ENCODE data around the gene EIF2S2. TPM values are rescaled to one million over a fixed set of nuclear protein-coding genes. Genes with fewer than 3 reads are reported as not detected.
A peak's percentile ranks its signal among the peaks of the same experiment; 100 is the strongest.

Gene EIF2S2
- total and polyA plus RNA-seq, 2 experiments from 2014 or later, result 124 to 194 TPM

GRCh38 chr20:34089175-34089479 is 22.9 kb downstream of the EIF2S2 start (continued):
- TF ChIP-seq, protein P1, sequence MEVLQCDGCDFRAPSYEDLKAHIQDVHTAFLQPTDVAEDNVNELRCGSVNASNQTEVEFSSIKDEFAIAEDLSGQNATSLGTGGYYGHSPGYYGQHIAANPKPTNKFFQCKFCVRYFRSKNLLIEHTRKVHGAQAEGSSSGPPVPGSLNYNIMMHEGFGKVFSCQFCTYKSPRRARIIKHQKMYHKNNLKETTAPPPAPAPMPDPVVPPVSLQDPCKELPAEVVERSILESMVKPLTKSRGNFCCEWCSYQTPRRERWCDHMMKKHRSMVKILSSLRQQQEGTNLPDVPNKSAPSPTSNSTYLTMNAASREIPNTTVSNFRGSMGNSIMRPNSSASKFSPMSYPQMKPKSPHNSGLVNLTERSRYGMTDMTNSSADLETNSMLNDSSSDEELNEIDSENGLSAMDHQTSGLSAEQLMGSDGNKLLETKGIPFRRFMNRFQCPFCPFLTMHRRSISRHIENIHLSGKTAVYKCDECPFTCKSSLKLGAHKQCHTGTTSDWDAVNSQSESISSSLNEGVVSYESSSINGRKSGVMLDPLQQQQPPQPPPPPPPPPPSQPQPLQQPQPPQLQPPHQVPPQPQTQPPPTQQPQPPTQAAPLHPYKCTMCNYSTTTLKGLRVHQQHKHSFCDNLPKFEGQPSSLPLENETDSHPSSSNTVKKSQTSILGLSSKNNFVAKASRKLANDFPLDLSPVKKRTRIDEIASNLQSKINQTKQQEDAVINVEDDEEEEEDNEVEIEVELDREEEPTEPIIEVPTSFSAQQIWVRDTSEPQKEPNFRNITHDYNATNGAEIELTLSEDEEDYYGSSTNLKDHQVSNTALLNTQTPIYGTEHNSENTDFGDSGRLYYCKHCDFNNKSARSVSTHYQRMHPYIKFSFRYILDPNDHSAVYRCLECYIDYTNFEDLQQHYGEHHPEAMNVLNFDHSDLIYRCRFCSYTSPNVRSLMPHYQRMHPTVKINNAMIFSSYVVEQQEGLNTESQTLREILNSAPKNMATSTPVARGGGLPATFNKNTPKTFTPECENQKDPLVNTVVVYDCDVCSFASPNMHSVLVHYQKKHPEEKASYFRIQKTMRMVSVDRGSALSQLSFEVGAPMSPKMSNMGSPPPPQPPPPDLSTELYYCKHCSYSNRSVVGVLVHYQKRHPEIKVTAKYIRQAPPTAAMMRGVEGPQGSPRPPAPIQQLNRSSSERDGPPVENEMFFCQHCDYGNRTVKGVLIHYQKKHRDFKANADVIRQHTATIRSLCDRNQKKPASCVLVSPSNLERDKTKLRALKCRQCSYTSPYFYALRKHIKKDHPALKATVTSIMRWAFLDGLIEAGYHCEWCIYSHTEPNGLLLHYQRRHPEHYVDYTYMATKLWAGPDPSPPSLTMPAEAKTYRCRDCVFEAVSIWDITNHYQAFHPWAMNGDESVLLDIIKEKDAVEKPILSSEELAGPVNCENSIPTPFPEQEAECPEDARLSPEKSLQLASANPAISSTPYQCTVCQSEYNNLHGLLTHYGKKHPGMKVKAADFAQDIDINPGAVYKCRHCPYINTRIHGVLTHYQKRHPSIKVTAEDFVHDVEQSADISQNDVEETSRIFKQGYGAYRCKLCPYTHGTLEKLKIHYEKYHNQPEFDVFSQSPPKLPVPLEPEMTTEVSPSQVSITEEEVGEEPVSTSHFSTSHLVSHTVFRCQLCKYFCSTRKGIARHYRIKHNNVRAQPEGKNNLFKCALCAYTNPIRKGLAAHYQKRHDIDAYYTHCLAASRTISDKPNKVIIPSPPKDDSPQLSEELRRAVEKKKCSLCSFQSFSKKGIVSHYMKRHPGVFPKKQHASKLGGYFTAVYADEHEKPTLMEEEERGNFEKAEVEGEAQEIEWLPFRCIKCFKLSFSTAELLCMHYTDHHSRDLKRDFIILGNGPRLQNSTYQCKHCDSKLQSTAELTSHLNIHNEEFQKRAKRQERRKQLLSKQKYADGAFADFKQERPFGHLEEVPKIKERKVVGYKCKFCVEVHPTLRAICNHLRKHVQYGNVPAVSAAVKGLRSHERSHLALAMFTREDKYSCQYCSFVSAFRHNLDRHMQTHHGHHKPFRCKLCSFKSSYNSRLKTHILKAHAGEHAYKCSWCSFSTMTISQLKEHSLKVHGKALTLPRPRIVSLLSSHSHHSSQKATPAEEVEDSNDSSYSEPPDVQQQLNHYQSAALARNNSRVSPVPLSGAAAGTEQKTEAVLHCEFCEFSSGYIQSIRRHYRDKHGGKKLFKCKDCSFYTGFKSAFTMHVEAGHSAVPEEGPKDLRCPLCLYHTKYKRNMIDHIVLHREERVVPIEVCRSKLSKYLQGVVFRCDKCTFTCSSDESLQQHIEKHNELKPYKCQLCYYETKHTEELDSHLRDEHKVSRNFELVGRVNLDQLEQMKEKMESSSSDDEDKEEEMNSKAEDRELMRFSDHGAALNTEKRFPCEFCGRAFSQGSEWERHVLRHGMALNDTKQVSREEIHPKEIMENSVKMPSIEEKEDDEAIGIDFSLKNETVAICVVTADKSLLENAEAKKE (CRISPR knock-in tag; IDR thresholded peaks at IDR 0.05), result no peak
- TF ChIP-seq ZNF114 (CRISPR knock-in tag; IDR thresholded peaks at IDR 0.05) (no peak), CTCF (conservative IDR thresholded peaks at IDR 0.05; ENCODE audit: low read depth in 2 of 2) (no peak)

DNA sequence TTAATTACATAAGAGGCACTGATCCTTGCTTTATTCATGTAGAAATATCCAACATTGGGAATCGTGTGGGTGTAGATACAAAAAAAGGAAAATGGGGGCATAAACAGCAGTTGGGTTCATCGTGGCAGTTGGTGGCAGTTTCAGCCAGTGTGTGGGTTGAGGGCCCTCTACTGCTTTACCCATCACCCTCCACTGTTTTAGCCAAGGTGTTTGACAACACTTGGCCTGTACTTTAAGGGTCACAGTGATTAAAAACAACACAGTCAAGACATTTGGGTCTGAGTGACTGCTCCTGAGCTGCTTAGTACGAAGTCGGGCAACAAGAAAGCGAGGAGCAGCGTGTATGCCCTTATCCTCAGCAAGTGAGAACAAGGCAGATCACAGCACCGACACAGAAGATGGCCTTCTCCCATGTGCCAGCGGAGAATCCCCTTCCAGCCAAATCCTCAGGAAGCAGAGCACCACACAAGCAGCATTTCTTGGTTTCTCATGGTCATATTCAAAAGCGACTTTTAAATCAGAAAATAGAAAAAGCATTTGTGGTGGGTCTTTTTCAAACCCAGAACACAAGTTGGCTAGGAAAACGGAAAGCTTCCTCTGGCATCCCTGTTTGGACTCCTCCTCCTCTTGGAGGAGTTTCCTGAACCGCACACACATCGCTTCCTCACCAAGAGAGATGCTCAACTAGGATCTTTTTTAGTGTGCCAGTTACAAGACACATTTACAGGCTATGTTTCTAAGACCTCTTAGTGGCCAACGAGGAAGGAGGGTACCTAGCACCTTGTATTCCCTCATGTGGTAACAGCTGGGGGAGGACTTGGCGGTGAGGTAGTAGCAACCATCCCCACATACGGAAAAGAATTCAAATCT is 23.5 kb downstream of the EIF2S2 start:
- TF ChIP-seq, protein P2, sequence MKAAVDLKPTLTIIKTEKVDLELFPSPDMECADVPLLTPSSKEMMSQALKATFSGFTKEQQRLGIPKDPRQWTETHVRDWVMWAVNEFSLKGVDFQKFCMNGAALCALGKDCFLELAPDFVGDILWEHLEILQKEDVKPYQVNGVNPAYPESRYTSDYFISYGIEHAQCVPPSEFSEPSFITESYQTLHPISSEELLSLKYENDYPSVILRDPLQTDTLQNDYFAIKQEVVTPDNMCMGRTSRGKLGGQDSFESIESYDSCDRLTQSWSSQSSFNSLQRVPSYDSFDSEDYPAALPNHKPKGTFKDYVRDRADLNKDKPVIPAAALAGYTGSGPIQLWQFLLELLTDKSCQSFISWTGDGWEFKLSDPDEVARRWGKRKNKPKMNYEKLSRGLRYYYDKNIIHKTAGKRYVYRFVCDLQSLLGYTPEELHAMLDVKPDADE (IDR thresholded peaks at IDR 0.05), result no peak
- TF ChIP-seq POLR2AphosphoS5 (IDR thresholded peaks at IDR 0.05; ENCODE audit: low read depth) (peak; percentile 20; the same call in 1 of the 2 replicates), CTCF (conservative IDR thresholded peaks at IDR 0.05; ENCODE audit: low read depth in 2 of 2) (no peak), EZH2phosphoT487 (IDR thresholded peaks at IDR 0.05; ENCODE audit: unreplicated experiment) (no peak)
- TF ChIP-seq, protein P3, sequence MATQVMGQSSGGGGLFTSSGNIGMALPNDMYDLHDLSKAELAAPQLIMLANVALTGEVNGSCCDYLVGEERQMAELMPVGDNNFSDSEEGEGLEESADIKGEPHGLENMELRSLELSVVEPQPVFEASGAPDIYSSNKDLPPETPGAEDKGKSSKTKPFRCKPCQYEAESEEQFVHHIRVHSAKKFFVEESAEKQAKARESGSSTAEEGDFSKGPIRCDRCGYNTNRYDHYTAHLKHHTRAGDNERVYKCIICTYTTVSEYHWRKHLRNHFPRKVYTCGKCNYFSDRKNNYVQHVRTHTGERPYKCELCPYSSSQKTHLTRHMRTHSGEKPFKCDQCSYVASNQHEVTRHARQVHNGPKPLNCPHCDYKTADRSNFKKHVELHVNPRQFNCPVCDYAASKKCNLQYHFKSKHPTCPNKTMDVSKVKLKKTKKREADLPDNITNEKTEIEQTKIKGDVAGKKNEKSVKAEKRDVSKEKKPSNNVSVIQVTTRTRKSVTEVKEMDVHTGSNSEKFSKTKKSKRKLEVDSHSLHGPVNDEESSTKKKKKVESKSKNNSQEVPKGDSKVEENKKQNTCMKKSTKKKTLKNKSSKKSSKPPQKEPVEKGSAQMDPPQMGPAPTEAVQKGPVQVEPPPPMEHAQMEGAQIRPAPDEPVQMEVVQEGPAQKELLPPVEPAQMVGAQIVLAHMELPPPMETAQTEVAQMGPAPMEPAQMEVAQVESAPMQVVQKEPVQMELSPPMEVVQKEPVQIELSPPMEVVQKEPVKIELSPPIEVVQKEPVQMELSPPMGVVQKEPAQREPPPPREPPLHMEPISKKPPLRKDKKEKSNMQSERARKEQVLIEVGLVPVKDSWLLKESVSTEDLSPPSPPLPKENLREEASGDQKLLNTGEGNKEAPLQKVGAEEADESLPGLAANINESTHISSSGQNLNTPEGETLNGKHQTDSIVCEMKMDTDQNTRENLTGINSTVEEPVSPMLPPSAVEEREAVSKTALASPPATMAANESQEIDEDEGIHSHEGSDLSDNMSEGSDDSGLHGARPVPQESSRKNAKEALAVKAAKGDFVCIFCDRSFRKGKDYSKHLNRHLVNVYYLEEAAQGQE (IDR thresholded peaks at IDR 0.05; ENCODE audit: unreplicated experiment), result no peak
- no peak overlapping the region for H2AFZ ChIP-seq
- H3K9me3 Mint-ChIP-seq, result no peaks in the 10 kb centered on the region; the same call in 2 of the 3 replicates
- 0 out of 2 replicates have a peak overlapping the region, but pooled peaks have one; percentile 7 for H3K27ac Mint-ChIP-seq
- peaks cover 15% of the 10 kb centered on the region for H3K27me3 Mint-ChIP-seq (ENCODE audit: insufficient read depth, low read depth, poor library complexity)
- no peaks in the 10 kb centered on the region for H3K79me2 ChIP-seq (replicated peaks; ENCODE audit: insufficient read depth)
- H3K27ac ChIP-seq (ENCODE audit: low read depth), result 0 out of 2 replicates have a peak overlapping the region, but pooled peaks have one; percentile 60
- no peaks in the 10 kb centered on the region for H3K4me1 Mint-ChIP-seq
- H3K36me3 ChIP-seq (ENCODE audit: insufficient read depth), result peaks cover 38% of the 10 kb centered on the region
- H3K9me2 ChIP-seq (ENCODE audit: insufficient read depth), result no peaks in the 10 kb centered on the region
- peaks cover 36% of the 10 kb centered on the region for H3F3A ChIP-seq (replicated peaks; ENCODE audit: low read depth)
- no peaks in the 10 kb centered on the region for H3K27me3 ChIP-seq (ENCODE audit: insufficient read depth)
- H4K20me1 ChIP-seq (replicated peaks; ENCODE audit: insufficient read depth), result peaks cover 25% of the 10 kb centered on the region
- no peak overlapping the region for H3K4me2 ChIP-seq
- DNase-seq (ENCODE audit: low spot score) (no peak), ATAC-seq (no peak)
- H3K4me1 ChIP-seq (ENCODE audit: insufficient read depth), result no peaks in the 10 kb centered on the region
- H3K36me3 Mint-ChIP-seq (ENCODE audit: low read depth), result peaks cover 65% of the 10 kb centered on the region
- H3K4me3 Mint-ChIP-seq, result no peak overlapping the region
- no peak overlapping the region for H3K4me3 ChIP-seq
